HG03025 (cell line): ENCODE data around the gene TRIM61.
"Not testable (repeated sequence)": the region's sequence is repeated elsewhere in the genome, so short reads cannot be mapped to it uniquely, and the experiment has no call there.

Experiments used
- ATAC-seq: cut with Tn5 transposase; IDR thresholded peaks from one replicate; pipeline ENCODE4 v1.9.1; 2021; ENCODE audit warnings: mild to moderate bottlenecking, moderate library complexity; ENCODE audit not compliant: unreplicated experiment, low FRiP score

Gene TRIM61

DNA sequence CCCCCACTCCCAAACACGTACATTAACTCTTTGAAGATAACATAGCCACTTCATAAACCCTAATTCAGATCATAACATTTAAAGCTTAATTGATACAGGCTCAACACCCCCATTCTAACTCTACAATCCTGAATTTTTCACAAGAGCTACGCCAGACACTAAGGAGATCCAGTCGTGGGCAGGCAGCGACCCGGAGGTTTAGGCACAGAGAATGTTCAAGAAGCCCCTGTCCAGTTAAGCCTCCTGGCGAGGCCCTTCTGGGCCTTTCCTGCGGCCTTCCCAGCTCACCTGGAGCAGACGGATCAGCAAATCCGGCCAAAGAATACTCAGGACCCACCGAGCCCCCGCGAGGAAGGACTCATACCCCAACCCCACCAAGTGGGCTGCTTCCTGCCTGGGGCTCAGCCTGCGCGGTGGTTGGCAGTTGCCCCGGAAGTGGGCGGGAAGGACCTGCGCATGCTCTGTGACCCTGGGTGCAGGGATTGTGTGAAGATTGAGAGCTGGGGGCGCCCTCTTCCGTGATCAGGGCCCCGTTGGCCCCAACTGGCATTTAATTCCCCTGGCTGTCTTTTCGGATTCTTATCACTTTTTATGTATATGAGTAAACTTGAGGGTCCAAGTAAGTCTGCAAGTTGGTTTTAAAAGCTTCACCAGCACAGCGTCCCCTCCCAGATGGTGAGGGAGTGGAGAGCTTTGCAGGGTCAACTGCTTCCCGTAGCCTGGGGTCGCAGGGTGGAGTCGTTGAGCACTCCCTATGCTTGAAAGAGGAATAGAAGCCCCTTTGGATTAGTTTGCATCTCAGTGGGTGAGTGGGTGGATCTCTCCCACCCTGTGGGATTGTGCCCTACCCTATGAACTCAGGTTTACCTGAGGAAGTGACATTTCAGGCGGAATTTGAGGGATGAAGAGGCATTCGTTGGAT is at the start of gene TRIM61:
Gene TRIM61 (minus strand): TSS at position 415 of the 922 bp plus-strand sequence. CDS start 7,655 bp downstream, outside the sequence.
- ATAC-seq = peak; percentile 92

- ATAC-seq = not testable (repeated sequence)
Measured at GRCh38 chr4:165025782-165026181, 48.3 kb upstream of the TRIM61 start.

GRCh38 chr4:165019995-165020394 is 42.5 kb upstream of the TRIM61 start:
- ATAC-seq = not testable (repeated sequence)

DNA sequence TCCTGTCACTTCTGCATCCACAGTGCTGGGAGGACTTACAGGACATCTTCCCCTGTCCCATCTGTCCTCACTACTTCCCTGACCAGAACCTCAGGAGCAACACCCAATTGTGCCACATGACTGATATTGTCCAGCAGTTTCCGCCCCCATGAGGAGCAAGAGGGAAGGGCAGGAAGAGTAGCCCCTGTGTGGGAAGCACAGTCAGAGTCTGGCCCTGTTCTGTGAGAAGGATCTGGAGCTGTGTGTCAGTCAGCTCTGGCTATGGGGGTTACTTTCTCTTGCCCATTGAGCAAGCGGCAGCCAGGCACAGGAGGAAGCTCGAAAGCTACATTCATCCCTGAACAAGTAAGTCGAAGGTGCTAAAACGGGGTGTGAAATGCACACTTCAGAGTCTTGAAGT is 39.5 kb upstream of the TRIM61 start:
- no peak for ATAC-seq

- ATAC-seq = no peak
Measured at GRCh38 chr4:165013691-165014090, 36.2 kb upstream of the TRIM61 start.

GRCh38 chr4:165011403-165011802 is 33.9 kb upstream of the TRIM61 start:
- no peak for ATAC-seq

- no peak for ATAC-seq
Measured at GRCh38 chr4:165010991-165011390, 33.5 kb upstream of the TRIM61 start.

- no peak for ATAC-seq
Measured at GRCh38 chr4:165010487-165010886, 33.0 kb upstream of the TRIM61 start.

DNA sequence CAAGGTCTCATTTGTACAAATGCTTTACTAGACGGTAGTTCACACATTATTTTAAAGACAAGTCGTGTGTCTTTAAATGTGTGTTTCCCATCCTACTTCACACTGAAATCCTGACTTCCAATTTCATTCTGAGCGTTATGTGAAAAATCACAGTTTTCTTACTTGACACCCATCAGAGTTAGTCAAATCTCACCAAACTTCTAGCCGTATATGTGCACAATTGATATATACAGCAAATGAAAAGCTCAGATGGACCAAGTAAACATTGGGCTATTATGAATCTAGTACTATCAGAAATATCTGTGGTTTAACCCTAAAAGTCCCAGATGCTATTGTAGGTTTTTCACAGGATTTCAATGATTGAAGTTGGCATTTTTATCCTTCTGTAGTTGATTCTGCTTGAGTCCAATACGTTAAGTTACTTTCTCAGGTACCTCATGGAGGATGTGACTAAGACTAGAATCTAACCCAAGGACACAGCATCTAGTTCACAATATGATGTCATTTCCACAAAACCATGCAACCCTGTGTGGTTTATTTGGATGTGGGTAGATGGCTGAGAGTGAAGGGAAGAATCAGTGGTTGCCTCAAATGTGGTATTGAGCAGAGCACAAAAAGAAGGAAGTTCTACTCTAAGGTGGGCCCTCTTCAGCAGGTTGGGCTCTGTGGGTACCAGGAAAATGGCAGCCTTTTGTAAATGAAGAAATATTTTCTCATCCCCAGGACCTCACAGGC is 32.2 kb upstream of the TRIM61 start:
- no peak for ATAC-seq

GRCh38 chr4:165006886-165007285 is 29.4 kb upstream of the TRIM61 start:
- no peak for ATAC-seq

- no peak for ATAC-seq
Measured at GRCh38 chr4:165006456-165006855, 29.0 kb upstream of the TRIM61 start.

GRCh38 chr4:165005352-165005925 is 28.0 kb upstream of the TRIM61 start:
- ATAC-seq = no peak

GRCh38 chr4:165001957-165002356 is 24.5 kb upstream of the TRIM61 start:
- ATAC-seq = not testable (repeated sequence)

- ATAC-seq = not testable (repeated sequence)
Measured at GRCh38 chr4:164998526-164999080, 21.1 kb upstream of the TRIM61 start.

GRCh38 chr4:164997941-164998340 is 20.5 kb upstream of the TRIM61 start:
- ATAC-seq = no peak

- ATAC-seq = no peak
Measured at GRCh38 chr4:164997324-164997723, 19.9 kb upstream of the TRIM61 start.

GRCh38 chr4:164996123-164996522 is 18.7 kb upstream of the TRIM61 start:
- ATAC-seq = not testable (repeated sequence)

DNA sequence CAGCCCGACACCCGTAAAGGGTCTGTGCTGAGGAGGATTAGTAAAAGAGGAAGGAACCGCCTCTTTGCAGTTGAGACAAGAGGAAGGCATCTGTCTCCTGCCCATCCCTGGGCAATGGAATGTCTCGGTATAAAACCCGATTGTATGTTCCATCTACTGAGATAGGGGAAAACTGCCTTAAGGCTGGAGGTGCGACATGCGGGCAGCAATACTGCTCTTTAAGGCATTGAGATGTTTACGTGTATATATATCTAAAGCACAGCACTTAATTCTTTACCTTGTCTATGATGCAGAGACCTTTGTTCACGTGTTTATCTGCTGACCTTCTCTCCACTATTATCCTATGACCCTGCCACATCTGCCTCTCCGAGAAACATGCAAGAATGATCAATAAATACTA is 13.3 kb upstream of the TRIM61 start:
- not testable (repeated sequence) for ATAC-seq

- ATAC-seq = no peak
Measured at GRCh38 chr4:164989471-164989870, 12.0 kb upstream of the TRIM61 start.

- ATAC-seq = not testable (repeated sequence)
Measured at GRCh38 chr4:164971929-164972328, 5.5 kb downstream of the TRIM61 start.

DNA sequence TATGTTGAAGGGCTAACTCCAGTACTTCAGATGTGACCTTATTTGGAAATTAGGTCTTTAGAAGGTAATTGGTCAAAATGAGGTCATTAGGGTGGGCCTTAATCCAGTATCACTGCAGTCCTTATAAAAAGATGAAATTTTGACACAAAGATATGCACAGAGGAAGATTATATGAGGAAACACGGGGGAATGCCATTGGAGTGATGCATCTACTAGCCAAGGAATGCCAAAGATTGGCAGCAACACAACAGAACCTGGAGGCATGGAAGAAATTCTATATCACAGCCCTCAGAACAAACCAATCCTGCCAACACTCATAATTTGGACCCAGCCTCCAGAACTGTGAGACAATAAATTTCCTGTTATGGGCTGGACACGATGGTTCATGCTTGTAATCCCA is 17.6 kb downstream of the TRIM61 start:
- no peak for ATAC-seq
